Fibroblast of skin of left quadriceps (primary cell): ENCODE measurements around the gene ZAR1L.

ENCODE experiments used
- DNase-seq, 2 experiments: peaks; one replicate each; pipeline ENCODE4 v3.0.0-alpha.2; 2013; ENCODE audit warnings: low read depth in 2 of 2

The ZAR1L gene

DNA sequence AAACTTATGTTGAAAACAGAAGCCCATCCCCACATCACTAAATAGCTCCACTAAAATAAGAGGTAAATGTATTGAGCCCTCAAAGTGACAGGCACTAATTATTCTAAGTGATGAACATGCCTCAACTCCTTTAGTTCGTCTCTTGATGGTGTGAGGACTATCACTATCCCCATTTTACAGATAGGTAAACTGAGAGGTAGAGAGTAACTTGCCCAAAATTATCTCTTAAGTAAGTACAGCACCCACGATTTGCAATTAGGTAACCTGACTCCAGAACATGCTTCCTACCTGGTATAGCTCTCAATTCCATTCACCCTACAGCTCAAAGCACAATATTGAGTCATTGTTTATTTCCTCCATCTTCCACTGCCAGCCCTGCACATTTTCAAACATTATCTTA, 12.7 kb downstream of the ZAR1L start:
- DNase-seq = no peak

GRCh38 chr13:32300920-32301319, 14.2 kb downstream of the ZAR1L start:
- DNase-seq = no peak

DNA sequence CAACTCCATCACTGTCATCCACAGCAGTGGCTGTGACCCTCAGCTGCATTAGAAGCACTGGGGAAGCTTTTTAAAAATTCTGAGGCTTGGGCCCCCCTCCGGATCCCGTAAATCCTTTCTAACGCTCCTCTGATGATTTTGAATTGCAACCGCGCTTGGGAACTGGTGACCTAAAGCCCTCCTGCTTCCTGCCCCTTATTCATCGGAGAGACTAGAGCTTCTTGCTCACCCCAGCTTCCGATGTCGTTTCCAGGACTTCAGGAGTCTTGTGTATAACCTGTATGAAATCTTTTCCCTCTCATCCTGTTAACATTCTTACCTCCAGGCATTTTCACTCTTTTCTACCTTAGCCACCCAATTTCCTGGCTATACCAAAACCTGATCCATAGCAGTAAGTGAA, 14.8 kb downstream of the ZAR1L start:
- no peak for DNase-seq

DNA sequence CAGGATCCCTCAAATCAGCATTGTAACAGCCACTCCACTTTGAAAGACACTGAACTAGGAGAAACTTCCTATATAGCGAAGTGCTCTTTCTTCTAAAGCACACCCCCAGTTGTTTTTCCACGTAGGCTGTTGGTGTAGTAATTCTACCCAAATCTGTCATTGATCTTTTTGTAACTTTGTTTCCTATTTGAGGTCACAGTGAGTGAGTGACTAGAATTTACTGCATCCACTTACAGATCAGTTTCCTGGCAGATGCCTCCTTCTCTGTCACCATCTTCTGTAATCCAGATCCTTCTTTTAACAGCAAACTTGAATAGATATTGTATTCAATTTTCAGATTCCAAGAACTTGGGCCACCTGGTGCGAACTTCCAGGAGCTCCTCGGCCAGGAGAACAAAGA, 15.3 kb downstream of the ZAR1L start:
- DNase-seq = no peak

- no peak for DNase-seq
Measured at GRCh38 chr13:32298695-32299094, 16.5 kb downstream of the ZAR1L start.

DNA sequence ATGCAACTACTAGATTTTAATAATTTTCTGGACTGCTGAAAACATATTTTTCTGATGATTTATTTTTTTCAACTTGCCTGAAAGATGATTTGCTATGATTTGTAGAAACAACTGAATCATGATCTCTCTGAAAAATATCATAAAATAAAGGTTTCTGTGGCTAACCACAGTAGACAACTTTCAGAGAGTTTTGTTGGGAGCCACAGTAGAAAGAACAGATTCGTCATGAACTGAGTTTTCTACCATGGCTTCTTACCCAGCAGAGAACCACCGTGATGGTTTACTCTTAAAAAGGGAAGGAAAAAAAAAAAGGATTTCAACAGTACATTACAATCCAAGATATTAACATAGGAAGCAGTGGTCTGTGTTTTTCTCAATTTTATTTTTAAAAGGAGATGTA, 18.0 kb downstream of the ZAR1L start:
- peak in 1 of 2 experiments; percentile 4 for DNase-seq

GRCh38 chr13:32285633-32285965, 29.6 kb downstream of the ZAR1L start:
- no peak for DNase-seq

- no peak for DNase-seq
Measured at GRCh38 chr13:32284927-32285632, 30.1 kb downstream of the ZAR1L start.

GRCh38 chr13:32282096-32282711, 33.0 kb downstream of the ZAR1L start:
- DNase-seq = no peak

DNA sequence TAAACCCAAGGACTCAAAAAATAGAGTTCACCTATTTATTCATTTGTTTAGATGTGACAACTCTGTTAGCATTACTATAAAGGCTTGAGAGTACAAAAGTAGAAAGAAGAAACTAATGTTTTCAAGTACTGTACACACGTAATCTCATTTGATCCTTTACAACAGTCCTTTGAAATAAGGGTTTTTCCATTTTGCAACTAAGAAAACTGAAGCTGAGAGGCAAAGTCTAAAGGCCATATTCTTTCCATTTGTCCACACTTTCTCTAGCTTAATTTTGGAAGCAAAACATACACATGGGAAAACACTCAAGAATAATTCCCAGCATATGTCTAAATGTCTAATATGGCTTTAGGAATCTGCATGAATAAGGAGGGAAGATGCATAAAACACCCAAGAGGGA, 34.1 kb downstream of the ZAR1L start:
- DNase-seq = no peak

GRCh38 chr13:32278426-32278825, 36.7 kb downstream of the ZAR1L start:
- DNase-seq = no peak

DNA sequence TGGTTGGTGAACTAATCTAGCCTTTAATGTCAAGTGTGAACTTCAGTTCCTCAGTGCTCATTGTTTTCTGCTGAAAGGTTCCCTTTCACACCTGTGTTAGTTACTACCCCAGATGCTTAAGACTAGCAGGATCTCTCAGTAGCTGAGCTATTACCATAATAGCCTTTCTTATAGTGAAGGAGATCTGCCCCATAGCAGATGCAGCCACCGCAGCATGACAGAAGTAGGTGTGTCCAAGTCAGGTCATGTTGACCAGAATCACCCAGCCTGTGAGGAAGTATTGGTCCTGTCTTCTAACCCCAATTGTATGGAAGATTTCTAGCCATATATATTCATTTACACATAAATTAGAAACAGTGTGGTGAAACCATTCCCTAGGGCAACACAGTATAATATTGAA, 37.3 kb downstream of the ZAR1L start:
- no peak for DNase-seq

- DNase-seq = no peak
Measured at GRCh38 chr13:32272021-32272683, 43.0 kb downstream of the ZAR1L start.

DNA sequence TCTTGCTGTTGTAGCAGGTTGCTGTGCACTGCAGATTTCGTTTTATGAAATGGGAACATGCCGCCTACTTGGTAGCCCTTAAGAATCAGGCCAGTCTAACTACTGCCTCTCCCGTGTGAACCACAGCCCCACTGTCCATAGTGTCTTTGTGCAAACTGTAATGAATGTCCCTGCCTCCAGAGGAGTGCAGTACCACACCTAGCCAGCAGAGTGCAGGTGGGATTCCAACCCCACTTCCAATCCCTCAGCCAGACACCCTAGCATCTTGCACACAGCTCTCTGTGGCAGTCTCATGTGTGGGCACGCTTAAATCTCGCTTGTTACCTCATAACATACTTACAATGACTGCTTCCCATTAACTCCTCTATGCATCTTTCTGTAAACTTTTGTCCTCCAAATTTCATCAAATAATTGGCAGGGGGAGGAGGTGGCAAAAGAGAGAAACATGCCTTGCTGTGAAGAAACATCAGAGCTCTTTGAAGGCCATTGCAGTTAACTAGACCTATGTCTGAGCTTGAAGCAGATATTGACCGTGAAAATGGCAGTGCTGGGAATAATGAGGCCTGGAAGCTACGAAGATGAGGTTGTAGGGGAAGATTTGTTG, 47.2 kb downstream of the ZAR1L start:
- no peak for DNase-seq

DNA sequence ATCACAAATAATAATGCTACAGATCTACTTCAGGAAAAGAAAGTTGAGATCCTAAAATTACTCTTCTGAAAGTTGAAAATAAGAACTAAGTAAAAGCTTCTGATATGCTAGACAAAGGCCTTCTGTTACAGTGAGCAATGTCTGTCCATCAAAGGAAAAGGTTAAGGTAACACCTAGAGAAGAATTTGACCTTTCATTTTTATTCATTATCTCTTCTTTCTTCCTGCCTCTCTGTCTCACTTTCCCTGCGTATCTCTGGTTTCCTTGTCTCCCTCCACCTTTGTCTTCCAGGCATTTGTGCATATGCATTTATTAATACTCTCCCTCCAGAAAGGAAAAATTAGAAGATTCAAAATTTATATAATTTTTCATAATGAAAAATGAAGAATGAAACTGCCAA, 49.0 kb downstream of the ZAR1L start:
- no peak for DNase-seq

- no peak for DNase-seq
Measured at GRCh38 chr13:32265726-32266125, 49.4 kb downstream of the ZAR1L start.

DNA sequence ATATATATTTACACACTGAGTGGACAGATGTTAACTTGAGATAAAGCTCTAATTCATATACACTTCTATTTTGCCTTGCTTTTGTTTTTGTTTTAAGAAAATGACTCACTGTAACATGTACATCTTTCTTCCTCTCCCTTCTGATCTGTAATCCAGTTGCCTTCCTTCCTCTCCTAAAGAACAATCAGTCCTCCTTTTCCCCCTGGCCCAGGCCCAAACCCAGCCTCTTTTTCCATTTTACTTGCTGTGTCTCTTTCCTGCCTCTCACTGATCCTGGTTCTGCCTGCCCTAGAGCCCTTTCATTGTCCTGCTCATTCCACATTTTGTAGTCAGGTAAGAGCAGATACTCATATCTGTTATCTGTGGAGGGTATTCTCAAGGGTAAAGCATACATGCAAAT, 50.8 kb downstream of the ZAR1L start:
- no peak for DNase-seq

- DNase-seq = no peak
Measured at GRCh38 chr13:32262619-32263018, 52.5 kb downstream of the ZAR1L start.

DNA sequence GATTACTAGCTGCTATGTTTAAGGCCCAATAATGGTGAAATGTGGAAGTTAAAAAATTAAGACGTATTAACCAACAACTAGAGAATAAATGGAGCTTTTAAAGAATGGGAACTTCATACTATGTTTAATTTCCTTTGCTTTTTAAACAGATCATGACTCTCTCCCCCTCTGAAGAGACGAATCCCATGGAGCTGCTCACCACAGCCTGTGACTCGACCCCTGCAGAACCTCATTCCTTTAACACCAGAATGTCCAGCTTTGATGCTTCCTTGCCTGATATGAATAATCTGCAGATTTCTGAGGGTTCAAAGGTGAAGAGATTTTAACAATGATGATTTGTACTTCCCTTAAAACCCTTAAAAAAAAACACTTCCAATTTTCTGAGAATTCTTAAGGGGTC, 53.0 kb downstream of the ZAR1L start:
- no peak for DNase-seq

DNA sequence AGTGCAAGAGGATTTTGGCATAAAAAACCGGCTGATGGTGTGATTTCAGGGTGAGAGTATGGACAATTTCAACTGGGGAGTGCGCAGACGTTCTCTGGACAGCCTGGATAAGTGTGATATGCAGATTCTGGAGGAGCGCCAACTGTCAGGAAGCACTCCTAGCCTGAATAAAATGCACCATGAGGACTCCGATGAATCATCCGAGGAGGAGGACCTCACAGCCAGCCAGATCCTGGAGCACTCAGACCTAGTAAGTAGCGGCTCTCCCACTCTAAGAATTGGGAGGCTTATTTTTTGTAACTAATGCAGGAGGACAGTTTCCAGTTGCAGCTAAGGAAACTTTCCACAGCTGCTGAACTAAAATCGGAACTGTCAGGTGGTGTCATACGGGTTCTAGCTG, 53.6 kb downstream of the ZAR1L start:
- DNase-seq = peak; percentile 37 to 51

DNA sequence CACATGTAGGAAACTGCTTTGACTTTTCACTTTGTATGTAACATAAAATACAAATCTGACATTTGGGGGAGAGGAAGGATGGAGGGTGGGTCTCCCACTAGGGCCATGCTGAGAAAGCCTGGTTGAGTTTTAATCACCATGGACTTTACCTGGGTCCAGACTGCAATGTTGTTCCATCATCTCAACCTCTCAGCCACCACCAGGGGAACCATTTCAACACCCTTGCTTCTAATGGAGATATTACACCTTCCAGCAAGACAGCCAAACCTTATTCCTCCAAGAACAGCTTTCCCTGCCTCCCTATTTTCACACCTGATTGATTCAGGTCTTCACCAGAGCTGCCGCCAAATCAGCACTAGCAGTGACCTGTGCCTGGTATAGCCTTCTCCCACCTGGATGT, 56.0 kb downstream of the ZAR1L start:
- DNase-seq = no peak

GRCh38 chr13:32257649-32258048, 57.5 kb downstream of the ZAR1L start:
- no peak for DNase-seq

DNA sequence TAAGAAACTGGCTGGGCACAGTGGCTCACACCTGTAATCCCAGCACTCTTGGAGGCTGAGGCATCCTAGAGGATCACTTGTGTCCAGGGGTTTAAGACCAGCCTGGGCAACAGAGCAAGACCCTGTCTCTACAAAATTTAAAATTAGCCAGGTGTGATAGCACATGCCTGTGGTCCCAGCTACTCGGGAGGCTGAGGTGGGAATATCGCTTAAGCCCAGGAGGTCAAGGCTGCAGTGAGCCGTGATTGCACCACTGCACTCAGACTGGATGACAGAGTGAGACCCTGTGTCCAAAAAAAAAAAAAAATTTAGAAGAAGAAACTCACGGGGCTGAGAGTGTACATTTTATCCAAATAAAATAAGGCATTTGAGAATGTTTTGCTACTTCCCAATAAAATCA, 58.9 kb downstream of the ZAR1L start:
- DNase-seq = no peak
